GM21526 (cell line): ENCODE measurements around the gene MINPP1.
"Not testable (repeated sequence)": the region's sequence is repeated elsewhere in the genome, so short reads cannot be mapped to it uniquely, and the experiment has no call there.

Source experiments
- ATAC-seq: cut with Tn5 transposase; IDR thresholded peaks from one replicate; pipeline ENCODE4 v1.9.1; 2021; ENCODE audit warnings: moderate library complexity; ENCODE audit not compliant: unreplicated experiment, low FRiP score

Gene MINPP1

GRCh38 chr10:87504640-87505365, at the start of gene MINPP1:
Gene MINPP1 (plus strand): TSS chr10:87504893. CDS start chr10:87504916, 23 bp downstream.
- peak; percentile 80 for ATAC-seq

- not testable (repeated sequence) for ATAC-seq
Measured at GRCh38 chr10:87456586-87457220, 48.0 kb upstream of the MINPP1 start.

GRCh38 chr10:87461751-87462150, 42.9 kb upstream of the MINPP1 start:
- ATAC-seq: not testable (repeated sequence)

GRCh38 chr10:87466849-87467248, 37.8 kb upstream of the MINPP1 start:
- ATAC-seq: not testable (repeated sequence)

- not testable (repeated sequence) for ATAC-seq
Measured at GRCh38 chr10:87488733-87489132, 16.0 kb upstream of the MINPP1 start.

- not testable (repeated sequence) for ATAC-seq
Measured at GRCh38 chr10:87490285-87490684, 14.4 kb upstream of the MINPP1 start.

GRCh38 chr10:87492450-87492849, 12.2 kb upstream of the MINPP1 start:
- not testable (repeated sequence) for ATAC-seq

GRCh38 chr10:87495446-87495845, 9.2 kb upstream of the MINPP1 start:
- ATAC-seq: not testable (repeated sequence)

GRCh38 chr10:87497386-87497785, 7.3 kb upstream of the MINPP1 start:
- not testable (repeated sequence) for ATAC-seq

GRCh38 chr10:87498106-87498789, 6.4 kb upstream of the MINPP1 start:
- not testable (repeated sequence) for ATAC-seq

- ATAC-seq: no peak
Measured at GRCh38 chr10:87500646-87501048, 4.0 kb upstream of the MINPP1 start.

GRCh38 chr10:87503401-87503800, 1.3 kb upstream of the MINPP1 start:
- no peak for ATAC-seq

GRCh38 chr10:87503886-87504285, 807 bp upstream of the MINPP1 start:
- no peak for ATAC-seq

- ATAC-seq: no peak
Measured at GRCh38 chr10:87504307-87504639, 420 bp upstream of the MINPP1 start.

GRCh38 chr10:87505366-87506111, 846 bp downstream of the MINPP1 start:
- ATAC-seq: peak; percentile 51

GRCh38 chr10:87506956-87507355, 2.3 kb downstream of the MINPP1 start:
- no peak for ATAC-seq

GRCh38 chr10:87507879-87508483, 3.3 kb downstream of the MINPP1 start:
- ATAC-seq: no peak

- no peak for ATAC-seq
Measured at GRCh38 chr10:87508837-87509236, 4.1 kb downstream of the MINPP1 start.

- ATAC-seq: no peak
Measured at GRCh38 chr10:87510025-87510424, 5.3 kb downstream of the MINPP1 start.

- no peak for ATAC-seq
Measured at GRCh38 chr10:87511526-87511925, 6.8 kb downstream of the MINPP1 start.
